Stomach smooth muscle (tissue), 2 donors: ENCODE measurements around the gene MLXIP.
A peak's percentile ranks its signal among the peaks of the same experiment; 100 is the strongest.

Experiments
- H3K27ac ChIP-seq: one replicate; pipeline ENCODE4 v1.7.0; 2013; ENCODE audit warnings: mild to moderate bottlenecking, low read length, inconsistent platforms
- H3K27me3 ChIP-seq, 2 donors: one replicate each; pipeline ENCODE4 v1.7.0; 2013; ENCODE audit warnings: low read length in 2 of 2; ENCODE audit not compliant: insufficient read depth in 2 of 2, control insufficient read depth in 1 of 2
- H3K36me3 ChIP-seq, 2 donors: one replicate each; pipeline ENCODE4 v1.7.0; 2013; ENCODE audit warnings: low read length in 2 of 2; ENCODE audit not compliant: control insufficient read depth in 2 of 2, insufficient read depth in 2 of 2
- H3K4me1 ChIP-seq: one replicate; pipeline ENCODE4 v1.7.0; 2013; ENCODE audit warnings: low read length; ENCODE audit not compliant: control insufficient read depth, insufficient read depth
- H3K4me3 ChIP-seq, 2 donors: one replicate each; pipeline ENCODE4 v1.7.0; 2013; ENCODE audit warnings: low read length in 2 of 2
- H3K9ac ChIP-seq, 2 donors: one replicate each; pipeline ENCODE4 v1.7.0; 2013; ENCODE audit warnings: low read length in 2 of 2, mild to moderate bottlenecking in 1 of 2
- H3K9me3 ChIP-seq, 2 donors: one replicate each; pipeline ENCODE4 v1.7.0; 2013; ENCODE audit warnings: low read length in 2 of 2; ENCODE audit not compliant: control insufficient read depth in 2 of 2
- donor health status: healthy.
- donor health status: Pancreatic carcinoma.

Gene MLXIP

GRCh38 chr12:122078141-122079032 lies at the start of gene MLXIP:
Gene MLXIP (plus strand): TSS chr12:122078756. CDS start chr12:122078854, 98 bp downstream.
- H3K4me1 ChIP-seq, result peaks cover 38% of the 10 kb centered on the region

GRCh38 chr12:122028905-122029560 lies 49.5 kb upstream of the MLXIP start:
- H3K27ac ChIP-seq, result no peak overlapping the region
- H3K36me3 ChIP-seq, result peaks cover 0 to 2% of the 10 kb centered on the region in 2 donors
- H3K4me1 ChIP-seq, result peaks cover 5% of the 10 kb centered on the region
- H3K9ac ChIP-seq, result no peak overlapping the region
- H3K27me3 ChIP-seq, result no peaks in the 10 kb centered on the region
- H3K4me3 ChIP-seq, result no peak overlapping the region
- H3K9me3 ChIP-seq, result no peaks in the 10 kb centered on the region

More at GRCh38 chr12:122078141-122079032, at the start of gene MLXIP:
- peak within 1 kb of the TSS; percentile 87 for H3K27ac ChIP-seq
- H3K27me3 ChIP-seq, result no peaks in the 10 kb centered on the region
- H3K9ac ChIP-seq, result peak within 1 kb of the TSS; percentile 90 to 95
- H3K4me3 ChIP-seq, result peak within 1 kb of the TSS; percentile 98 to 100
- no peaks in the 10 kb centered on the region for H3K36me3 ChIP-seq
- no peaks in the 10 kb centered on the region for H3K9me3 ChIP-seq

DNA sequence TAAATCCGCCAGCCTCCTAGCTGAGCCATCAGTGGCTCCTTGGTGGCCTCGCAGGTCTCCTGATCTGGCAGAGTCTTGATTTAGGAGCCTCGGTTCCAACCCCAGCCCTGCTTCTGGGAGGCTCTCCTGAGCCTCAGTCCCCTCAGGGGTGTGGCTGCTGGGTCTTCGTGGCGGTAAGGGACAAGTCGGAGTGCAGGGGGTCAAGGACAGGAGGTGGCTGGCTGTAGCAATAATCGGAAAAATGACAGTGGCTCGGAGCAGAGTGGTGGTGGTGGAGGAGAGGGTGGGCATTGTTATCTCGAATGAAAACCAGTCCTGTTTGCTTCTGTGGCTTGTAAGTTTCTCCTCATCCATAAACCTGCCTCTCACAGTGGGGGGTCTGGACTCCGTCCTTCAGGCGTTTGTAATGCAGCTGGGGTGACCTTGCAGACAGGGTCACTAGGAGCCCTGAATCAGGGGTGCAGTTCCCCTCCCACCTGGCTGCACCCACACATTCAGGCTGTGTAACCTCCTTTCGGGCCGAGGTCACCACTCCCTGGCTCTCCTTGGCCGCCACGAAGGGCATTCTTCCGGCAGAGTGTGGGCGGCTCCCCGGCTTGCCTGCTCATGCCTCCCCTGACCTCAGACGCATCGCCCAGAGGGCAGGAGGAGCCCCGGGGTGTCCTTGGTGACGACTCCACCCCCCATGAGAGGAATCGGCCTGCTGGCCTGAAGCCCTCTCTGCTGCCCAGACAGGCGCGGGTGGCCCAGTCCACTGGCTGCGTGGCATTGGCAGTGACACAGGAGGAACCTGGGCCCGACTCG lies 48.7 kb upstream of the MLXIP start:
- Histone ChIP-seq H3K27ac (no peak overlapping the region), H3K9ac (no peak overlapping the region), H3K27me3 (no peaks in the 10 kb centered on the region), H3K4me1 (no peaks in the 10 kb centered on the region), H3K9me3 (no peaks in the 10 kb centered on the region), H3K36me3 (peaks cover 0 to 2% of the 10 kb centered on the region in 2 donors), H3K4me3 (no peak overlapping the region)

- Histone ChIP-seq H3K4me1 (no peaks in the 10 kb centered on the region), H3K9me3 (no peaks in the 10 kb centered on the region), H3K4me3 (no peak overlapping the region), H3K9ac (no peak overlapping the region), H3K36me3 (peaks cover 5% of the 10 kb centered on the region in 2 donors), H3K27me3 (no peaks in the 10 kb centered on the region), H3K27ac (no peak overlapping the region)
Measured at GRCh38 chr12:122030424-122031035, 48.0 kb upstream of the MLXIP start.

DNA sequence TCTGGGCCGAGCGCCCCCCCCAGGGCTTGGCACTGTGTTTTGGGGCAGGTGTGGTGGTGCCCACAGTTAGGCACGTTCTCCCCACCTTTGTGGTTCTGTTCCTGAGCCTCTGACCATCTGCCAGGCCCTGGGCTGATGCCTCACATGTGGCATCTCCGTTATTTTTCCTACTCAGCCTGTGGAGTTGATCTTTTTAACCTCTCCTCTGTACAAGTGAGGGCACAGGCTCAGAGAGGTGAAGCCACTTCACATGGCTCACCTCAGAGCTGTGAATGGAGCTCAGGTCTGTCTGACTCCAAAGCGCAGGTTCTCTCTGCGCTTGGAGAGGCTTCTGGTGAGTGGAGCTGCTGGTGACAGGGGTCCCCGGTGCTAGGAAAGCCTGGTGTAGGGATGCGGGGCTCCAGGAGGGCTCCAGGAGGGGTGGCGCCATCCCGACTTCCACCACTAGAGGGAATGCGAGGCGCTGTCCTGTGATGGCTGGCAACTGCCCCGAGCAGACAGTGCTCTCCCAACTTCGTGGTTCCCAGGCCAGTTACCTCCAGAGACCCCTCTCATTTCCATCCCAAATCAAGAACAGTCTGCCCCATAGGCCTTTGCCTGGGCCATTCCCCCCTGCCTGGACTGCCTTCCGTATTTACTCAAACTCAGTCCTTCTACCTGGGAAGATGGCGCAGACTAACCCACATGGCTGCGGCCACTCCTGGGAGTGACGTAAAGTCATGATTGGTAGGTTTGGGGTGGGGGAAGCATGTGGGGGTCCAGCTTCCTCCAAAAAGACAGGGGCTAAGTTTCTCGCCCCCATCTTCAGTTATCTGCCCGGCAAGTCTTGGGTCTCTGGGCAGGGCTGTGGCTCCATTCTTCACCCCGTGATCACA lies 47.0 kb upstream of the MLXIP start:
- Histone ChIP-seq H3K9ac (no peak overlapping the region), H3K36me3 (peaks cover 9% of the 10 kb centered on the region in 2 donors), H3K27me3 (no peaks in the 10 kb centered on the region), H3K9me3 (no peaks in the 10 kb centered on the region), H3K4me1 (no peaks in the 10 kb centered on the region), H3K4me3 (no peak overlapping the region), H3K27ac (no peak overlapping the region)

DNA sequence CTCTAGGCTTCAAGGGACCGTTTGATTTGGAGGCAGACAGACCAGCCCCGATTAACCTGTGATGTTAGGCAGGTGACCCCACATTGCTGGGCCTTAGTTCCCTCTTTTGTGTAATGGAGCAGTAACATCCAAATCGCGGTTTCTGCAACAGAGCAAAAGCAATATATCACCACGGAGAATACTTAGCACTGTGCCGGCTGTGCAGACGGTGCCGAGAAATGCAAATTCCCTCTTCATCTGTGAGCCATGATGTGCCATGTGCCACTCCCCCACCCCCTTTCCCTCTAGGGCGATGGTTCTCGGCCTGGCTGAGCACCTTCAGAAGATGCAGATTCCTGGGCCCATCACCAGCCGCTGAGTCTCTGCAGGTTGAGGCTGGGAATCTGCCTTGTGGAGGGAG lies 46.0 kb upstream of the MLXIP start:
- Histone ChIP-seq H3K4me3 (no peak overlapping the region), H3K4me1 (no peaks in the 10 kb centered on the region), H3K9ac (no peak overlapping the region), H3K36me3 (peaks cover 14% of the 10 kb centered on the region in 2 donors), H3K9me3 (no peaks in the 10 kb centered on the region), H3K27ac (no peak overlapping the region), H3K27me3 (no peaks in the 10 kb centered on the region)

DNA sequence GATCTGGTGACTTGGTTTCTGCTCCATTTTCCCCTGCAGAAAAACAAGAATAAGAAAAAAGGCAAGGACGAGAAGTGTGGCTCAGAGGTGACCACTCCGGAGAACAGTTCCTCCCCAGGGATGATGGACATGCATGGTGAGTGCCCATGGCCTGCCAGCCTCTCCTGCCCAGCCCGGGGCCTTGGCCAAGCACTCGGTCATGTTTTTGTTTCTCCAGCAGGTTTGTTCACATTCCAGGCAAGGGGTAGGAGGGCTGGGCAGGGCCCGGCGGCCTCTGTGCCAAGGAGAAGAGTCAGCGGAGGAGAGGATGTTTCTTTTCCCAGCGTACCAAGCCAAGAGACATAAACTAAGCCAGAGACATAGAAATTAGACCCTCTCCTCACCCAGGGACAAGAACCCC lies 43.3 kb upstream of the MLXIP start:
- Histone ChIP-seq H3K4me3 (no peak overlapping the region), H3K27ac (no peak overlapping the region), H3K27me3 (no peaks in the 10 kb centered on the region), H3K9me3 (no peaks in the 10 kb centered on the region), H3K4me1 (no peaks in the 10 kb centered on the region), H3K9ac (no peak overlapping the region), H3K36me3 (peaks cover 14 to 17% of the 10 kb centered on the region in 2 donors)

DNA sequence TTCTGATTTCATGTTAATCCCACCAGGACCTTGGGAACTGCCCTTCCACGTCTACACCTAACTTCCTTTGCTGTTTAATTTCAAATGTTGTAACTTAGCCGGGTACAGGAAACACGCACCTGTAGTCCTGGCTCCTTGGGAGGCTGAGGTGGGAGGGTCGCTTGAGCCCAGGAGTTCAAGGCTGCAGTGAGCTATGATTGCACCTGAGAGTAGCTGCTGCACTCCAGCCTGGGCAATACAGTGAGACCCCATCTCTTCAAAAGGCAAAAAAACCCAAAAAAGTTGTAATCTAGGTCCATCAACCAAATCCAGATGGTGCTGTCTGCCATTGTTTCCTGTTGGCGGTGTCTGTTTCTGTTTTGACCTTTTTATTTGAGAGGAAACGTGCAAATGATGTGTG lies 42.4 kb upstream of the MLXIP start:
- Histone ChIP-seq H3K36me3 (peaks cover 14 to 20% of the 10 kb centered on the region in 2 donors), H3K4me1 (no peaks in the 10 kb centered on the region), H3K27me3 (no peaks in the 10 kb centered on the region), H3K9me3 (no peaks in the 10 kb centered on the region), H3K9ac (no peak overlapping the region), H3K4me3 (no peak overlapping the region), H3K27ac (no peak overlapping the region)

- Histone ChIP-seq H3K4me3 (no peak overlapping the region), H3K36me3 (peaks cover 9 to 21% of the 10 kb centered on the region in 2 donors), H3K9ac (no peak overlapping the region)
Measured at GRCh38 chr12:122040579-122041386, 37.8 kb upstream of the MLXIP start.

More at GRCh38 chr12:122040579-122041386, 37.8 kb upstream of the MLXIP start:
- Histone ChIP-seq H3K4me1 (no peaks in the 10 kb centered on the region), H3K27ac (no peak overlapping the region), H3K9me3 (no peaks in the 10 kb centered on the region), H3K27me3 (no peaks in the 10 kb centered on the region)
